ENCODE data around the gene CD3D. TPM values are rescaled to one million over a fixed set of nuclear protein-coding genes. Genes with fewer than 3 reads are reported as not detected.

Gene CD3D
- total RNA-seq, 1 donor: 122 TPM

- Histone ChIP-seq H3K27me3 (ENCODE audit: insufficient read depth, low read length) (no peaks in the 10 kb centered on the region), H3K9me3 (ENCODE audit: low read depth, low read length) (no peaks in the 10 kb centered on the region), H3K4me1 (ENCODE audit: insufficient read depth, low read length) (peaks cover 8% of the 10 kb centered on the region), H3K4me3 (ENCODE audit: low read length) (no peak overlapping the region)
These were observed 7.0 kb upstream of the CD3D start for GRCh38 chr11:118349475-118349874.

- Histone ChIP-seq H3K4me3 (ENCODE audit: low read length) (peak within 1 kb of the TSS; percentile 50), H3K4me1 (ENCODE audit: insufficient read depth, low read length) (peaks cover 11% of the 10 kb centered on the region), H3K27me3 (ENCODE audit: insufficient read depth, low read length) (no peaks in the 10 kb centered on the region), H3K9me3 (ENCODE audit: low read depth, low read length) (no peaks in the 10 kb centered on the region)
These were observed 1.5 kb upstream of the CD3D start, which contains the start of gene CD3G for GRCh38 chr11:118343981-118344515. TSS of gene CD3G (plus strand) at chr11:118344344. CDS start at chr11:118344424, 80 bp downstream.

DNA sequence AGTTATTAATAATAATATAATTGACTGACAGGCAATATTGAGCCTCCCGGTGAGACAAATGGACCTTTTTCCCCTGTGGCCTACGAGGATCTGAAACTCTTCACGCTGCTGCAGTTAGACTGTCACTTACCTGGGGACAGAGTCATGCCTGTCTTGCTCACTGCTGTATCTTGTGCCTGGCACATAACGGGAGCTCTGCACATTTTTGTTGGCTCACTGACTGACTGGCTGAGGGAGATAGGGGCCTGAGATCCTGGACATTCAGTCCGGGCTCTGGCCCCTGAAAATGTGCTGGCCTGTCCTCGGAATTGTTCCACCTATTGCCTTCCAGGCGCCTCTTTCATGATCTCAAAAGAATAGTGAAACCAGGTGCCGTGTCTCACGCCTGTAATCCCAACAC is 743 bp upstream of the CD3D start:
- Histone ChIP-seq H3K4me3 (ENCODE audit: low read length) (no peak overlapping the region), H3K4me1 (ENCODE audit: insufficient read depth, low read length) (peaks cover 19% of the 10 kb centered on the region), H3K9me3 (ENCODE audit: low read depth, low read length) (no peaks in the 10 kb centered on the region), H3K27me3 (ENCODE audit: insufficient read depth, low read length) (no peaks in the 10 kb centered on the region)

- Histone ChIP-seq H3K4me1 (ENCODE audit: insufficient read depth, low read length) (peaks cover 23% of the 10 kb centered on the region), H3K4me3 (ENCODE audit: low read length) (peak overlapping the region; percentile 62), H3K9me3 (ENCODE audit: low read depth, low read length) (no peaks in the 10 kb centered on the region), H3K27me3 (ENCODE audit: insufficient read depth, low read length) (no peaks in the 10 kb centered on the region)
These were observed 553 bp downstream of the CD3D start for GRCh38 chr11:118341815-118342489.

DNA sequence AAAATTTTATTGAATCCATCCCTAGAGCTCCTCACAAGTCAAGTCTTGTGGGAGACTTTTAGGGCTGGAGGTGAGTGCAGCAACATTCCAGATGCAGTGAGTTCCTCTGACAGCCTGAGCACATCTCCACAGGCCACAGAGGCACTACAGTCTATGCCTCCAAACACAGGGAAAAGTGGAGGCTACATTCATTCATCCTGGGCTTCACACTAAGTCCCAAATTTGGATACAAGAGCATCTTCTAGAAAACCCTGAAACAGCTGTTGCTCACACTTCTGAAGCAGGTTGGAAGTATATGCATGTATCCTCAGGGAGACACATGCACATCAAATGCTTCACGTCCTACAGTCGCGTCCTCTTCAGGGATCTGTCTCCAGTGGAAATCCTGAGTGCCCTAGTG is 1.2 kb downstream of the CD3D start:
- Histone ChIP-seq H3K4me1 (ENCODE audit: insufficient read depth, low read length) (peaks cover 23% of the 10 kb centered on the region), H3K4me3 (ENCODE audit: low read length) (peak overlapping the region; percentile 62)

DNA sequence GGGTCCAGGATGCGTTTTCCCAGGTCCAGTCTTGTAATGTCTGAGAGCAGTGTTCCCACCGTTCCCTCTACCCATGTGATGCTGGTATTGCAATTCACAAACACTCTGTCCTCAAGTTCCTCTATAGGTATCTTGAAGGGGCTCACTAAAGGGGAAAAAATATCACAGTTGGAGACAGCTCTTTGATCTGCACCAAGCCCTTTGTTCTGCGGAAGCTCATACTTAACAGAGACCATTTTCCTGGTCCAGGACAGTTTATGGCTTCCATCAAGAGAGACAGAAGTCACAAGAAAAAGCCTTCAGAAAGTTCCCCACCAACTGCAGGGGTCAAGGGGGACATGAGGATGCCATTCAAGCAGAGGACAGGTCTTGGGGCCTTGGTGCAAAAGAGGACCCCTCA is 2.1 kb downstream of the CD3D start:
- peaks cover 23% of the 10 kb centered on the region for H3K4me1 ChIP-seq (ENCODE audit: insufficient read depth, low read length)
- no peaks in the 10 kb centered on the region for H3K9me3 ChIP-seq (ENCODE audit: low read depth, low read length)
- H3K27me3 ChIP-seq (ENCODE audit: insufficient read depth, low read length): no peaks in the 10 kb centered on the region
- H3K4me3 ChIP-seq (ENCODE audit: low read length): peak overlapping the region; percentile 62

More for the DNA sequence above, 1.2 kb downstream of the CD3D start:
- Histone ChIP-seq H3K27me3 (ENCODE audit: insufficient read depth, low read length) (no peaks in the 10 kb centered on the region), H3K9me3 (ENCODE audit: low read depth, low read length) (no peaks in the 10 kb centered on the region)

- Histone ChIP-seq H3K4me3 (ENCODE audit: low read length) (peak overlapping the region; percentile 62), H3K27me3 (ENCODE audit: insufficient read depth, low read length) (no peaks in the 10 kb centered on the region), H3K4me1 (ENCODE audit: insufficient read depth, low read length) (peaks cover 27% of the 10 kb centered on the region), H3K9me3 (ENCODE audit: low read depth, low read length) (no peaks in the 10 kb centered on the region)
These were observed 3.1 kb downstream of the CD3D start for GRCh38 chr11:118339281-118339961.

- Histone ChIP-seq H3K4me1 (ENCODE audit: insufficient read depth, low read length) (peaks cover 27% of the 10 kb centered on the region), H3K27me3 (ENCODE audit: insufficient read depth, low read length) (no peaks in the 10 kb centered on the region), H3K4me3 (ENCODE audit: low read length) (peak overlapping the region; percentile 62), H3K9me3 (ENCODE audit: low read depth, low read length) (no peaks in the 10 kb centered on the region)
These were observed 3.9 kb downstream of the CD3D start for GRCh38 chr11:118338637-118339061.

DNA sequence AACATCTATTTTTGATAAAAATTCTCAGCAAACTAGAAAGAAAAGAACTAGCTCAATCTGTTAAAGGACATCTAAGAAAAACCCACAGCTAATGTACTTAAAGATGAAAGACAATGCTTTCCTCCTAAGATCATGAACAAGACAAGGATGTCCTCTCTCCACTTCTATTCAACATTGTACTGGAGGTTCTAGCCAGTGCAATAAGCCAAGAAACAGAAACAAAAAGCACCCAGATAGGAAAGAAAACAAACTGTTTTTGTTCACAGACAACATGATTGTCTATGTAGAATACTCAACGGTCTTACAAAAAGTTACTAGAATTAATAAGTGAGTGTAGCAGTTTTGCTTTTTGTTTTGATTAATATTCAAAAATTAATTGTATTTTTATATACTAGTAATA is 7.8 kb downstream of the CD3D start:
- H3K9me3 ChIP-seq (ENCODE audit: low read depth, low read length): no peaks in the 10 kb centered on the region
- H3K27me3 ChIP-seq (ENCODE audit: insufficient read depth, low read length): no peaks in the 10 kb centered on the region
- no peak overlapping the region for H3K4me3 ChIP-seq (ENCODE audit: low read length)
- peaks cover 24% of the 10 kb centered on the region for H3K4me1 ChIP-seq (ENCODE audit: insufficient read depth, low read length)

DNA sequence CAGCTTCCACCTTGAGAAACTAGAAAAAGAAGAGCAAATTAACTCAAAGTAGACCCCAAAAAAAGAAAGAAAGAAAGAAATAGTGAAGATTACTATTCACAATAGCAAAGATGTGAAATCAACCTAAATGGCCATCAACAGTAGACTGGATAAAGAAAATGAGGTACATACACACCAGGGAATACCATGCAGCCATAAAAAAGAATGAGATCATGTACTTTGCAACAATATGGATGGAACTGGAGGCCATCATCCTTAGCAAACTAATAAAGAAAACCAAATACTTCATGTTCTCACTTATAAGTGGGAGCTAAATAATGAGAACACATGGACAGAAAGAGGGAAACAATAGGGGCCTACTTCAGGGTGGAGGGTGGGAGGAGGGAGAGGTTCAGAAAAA is 13.8 kb downstream of the CD3D start:
- Histone ChIP-seq H3K4me3 (ENCODE audit: low read length) (no peak overlapping the region), H3K4me1 (ENCODE audit: insufficient read depth, low read length) (no peaks in the 10 kb centered on the region), H3K27me3 (ENCODE audit: insufficient read depth, low read length) (no peaks in the 10 kb centered on the region), H3K9me3 (ENCODE audit: low read depth, low read length) (no peaks in the 10 kb centered on the region)

DNA sequence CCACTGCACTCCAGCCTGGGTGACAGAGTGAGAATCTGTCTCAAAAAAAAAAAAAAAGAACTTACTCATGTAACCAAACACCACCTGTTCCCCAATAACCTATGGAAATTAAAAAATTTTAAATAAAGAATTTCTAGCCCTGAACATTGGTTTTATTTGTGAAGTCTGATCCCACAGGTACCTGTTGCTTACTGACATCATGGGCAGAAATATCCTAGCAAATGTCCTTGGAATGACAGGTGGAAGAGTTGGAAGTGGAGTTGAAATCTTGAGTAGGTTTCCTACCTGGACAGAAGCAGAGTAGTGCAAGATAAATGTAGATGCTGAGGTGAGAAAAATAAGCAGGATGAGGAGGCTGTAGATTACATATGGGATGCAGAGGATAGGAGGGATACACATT is 17.2 kb downstream of the CD3D start:
- Histone ChIP-seq H3K27me3 (ENCODE audit: insufficient read depth, low read length) (no peaks in the 10 kb centered on the region), H3K4me1 (ENCODE audit: insufficient read depth, low read length) (peaks cover 20% of the 10 kb centered on the region), H3K9me3 (ENCODE audit: low read depth, low read length) (no peaks in the 10 kb centered on the region), H3K4me3 (ENCODE audit: low read length) (no peak overlapping the region)

DNA sequence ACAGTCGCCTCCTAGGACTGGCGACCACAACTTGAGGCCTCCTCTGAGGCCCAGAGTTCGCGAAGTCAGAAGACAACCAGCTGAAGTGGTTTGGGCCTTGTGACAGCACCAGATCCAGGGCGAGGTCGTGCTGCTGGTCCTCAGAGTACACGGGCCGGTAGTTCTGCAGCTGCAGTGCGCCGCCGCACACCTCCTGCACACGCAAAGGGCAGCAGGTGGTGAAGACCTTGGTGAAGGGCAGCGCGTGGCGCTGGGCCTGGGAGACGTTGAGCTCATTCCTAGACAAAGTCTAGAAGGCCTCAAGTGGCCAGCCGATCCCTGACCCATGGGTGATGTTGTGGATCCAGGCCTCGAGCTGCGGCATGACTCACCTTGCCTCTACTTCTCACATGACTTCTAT is 19.8 kb downstream of the CD3D start:
- H3K4me3 ChIP-seq (ENCODE audit: low read length): no peak overlapping the region
- no peaks in the 10 kb centered on the region for H3K9me3 ChIP-seq (ENCODE audit: low read depth, low read length)
- no peaks in the 10 kb centered on the region for H3K27me3 ChIP-seq (ENCODE audit: insufficient read depth, low read length)
- H3K4me1 ChIP-seq (ENCODE audit: insufficient read depth, low read length): peaks cover 46% of the 10 kb centered on the region

DNA sequence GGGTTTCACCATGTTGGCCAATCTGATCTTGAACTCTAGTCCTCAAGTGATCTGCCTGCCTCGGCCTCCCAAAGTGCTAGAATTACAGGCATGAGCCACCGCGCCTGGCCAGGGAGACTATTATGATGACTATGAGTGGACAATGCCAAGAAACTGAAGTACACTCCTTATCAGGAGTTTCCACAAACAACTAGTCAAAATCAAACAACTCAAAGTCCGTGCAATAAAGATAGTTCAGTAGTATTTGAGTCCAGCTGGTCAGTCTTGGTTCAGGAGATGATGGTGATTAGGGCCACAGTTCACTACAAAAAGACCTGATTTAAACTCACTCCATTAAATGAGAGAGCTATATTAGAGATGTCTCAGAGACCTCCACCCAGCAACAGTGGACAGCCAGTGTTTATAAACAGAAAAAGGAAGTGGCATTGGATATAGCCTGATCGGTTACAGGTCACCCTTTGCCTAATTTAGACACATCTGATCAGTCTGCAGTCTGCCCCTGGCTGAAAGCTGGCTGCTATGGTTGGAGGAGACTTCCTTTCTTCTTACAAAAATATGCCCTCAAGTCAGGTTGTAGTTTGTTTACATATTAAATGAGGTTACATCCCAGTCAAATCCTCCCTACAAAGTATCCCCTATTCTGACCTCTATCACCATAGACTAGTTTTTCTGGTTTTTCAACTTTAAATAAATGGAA is 21.0 kb downstream of the CD3D start:
- H3K9me3 ChIP-seq (ENCODE audit: low read depth, low read length): no peaks in the 10 kb centered on the region
- H3K4me3 ChIP-seq (ENCODE audit: low read length): no peak overlapping the region
- H3K4me1 ChIP-seq (ENCODE audit: insufficient read depth, low read length): peaks cover 58% of the 10 kb centered on the region
- no peaks in the 10 kb centered on the region for H3K27me3 ChIP-seq (ENCODE audit: insufficient read depth, low read length)

GRCh38 chr11:118320515-118320914 is 22.0 kb downstream of the CD3D start:
- Histone ChIP-seq H3K4me1 (ENCODE audit: insufficient read depth, low read length) (peaks cover 68% of the 10 kb centered on the region), H3K27me3 (ENCODE audit: insufficient read depth, low read length) (no peaks in the 10 kb centered on the region), H3K9me3 (ENCODE audit: low read depth, low read length) (no peaks in the 10 kb centered on the region), H3K4me3 (ENCODE audit: low read length) (no peak overlapping the region)

- Histone ChIP-seq H3K9me3 (ENCODE audit: low read depth, low read length) (no peaks in the 10 kb centered on the region), H3K27me3 (ENCODE audit: insufficient read depth, low read length) (no peaks in the 10 kb centered on the region), H3K4me3 (ENCODE audit: low read length) (no peak overlapping the region), H3K4me1 (ENCODE audit: insufficient read depth, low read length) (peaks cover 79% of the 10 kb centered on the region)
These were observed 23.2 kb downstream of the CD3D start for GRCh38 chr11:118319337-118319707.
